Stimulated activated CD8-positive, alpha-beta memory T cell treated with anti-CD3 and anti-CD28 coated beads, Interleukin-4, amount 100 ng/mL, for 4 hours (primary cell): ENCODE measurements around the gene WRAP53.

Experiments
- DNase-seq, 2 donors: peaks; one replicate each; pipeline ENCODE4 v3.0.0-alpha.2; 2020; ENCODE audit warnings: low read depth in 2 of 2, low spot score in 1 of 2

The WRAP53 gene

DNA sequence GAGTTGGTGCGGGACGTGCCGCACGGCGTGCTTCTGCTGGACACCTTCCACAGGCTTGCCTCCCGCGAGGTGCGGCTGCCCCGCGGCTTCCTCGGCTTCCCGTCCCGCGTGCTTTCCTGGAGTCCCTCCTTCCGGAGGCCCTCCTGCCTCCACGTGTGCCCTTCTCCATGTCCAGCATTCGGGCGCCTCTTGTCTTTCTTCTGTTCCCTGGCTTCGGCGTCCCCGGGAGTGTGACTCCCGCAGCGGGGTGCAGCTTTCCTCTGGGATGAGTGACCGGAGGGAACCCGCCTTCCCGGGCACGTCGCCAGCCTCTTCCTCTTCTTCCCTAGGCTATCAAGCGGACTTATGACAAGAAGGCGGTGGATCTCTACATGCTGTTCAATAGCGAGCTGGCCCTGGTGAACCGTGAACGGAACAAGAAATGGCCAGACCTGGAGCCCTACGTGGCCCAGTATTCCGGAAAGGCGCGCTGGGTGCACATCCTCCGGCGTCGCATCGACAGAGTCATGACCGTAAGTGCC is 52.3 kb downstream of the WRAP53 start:
- no peak for DNase-seq

GRCh38 chr17:7742729-7743128 is 54.5 kb downstream of the WRAP53 start:
- no peak for DNase-seq

DNA sequence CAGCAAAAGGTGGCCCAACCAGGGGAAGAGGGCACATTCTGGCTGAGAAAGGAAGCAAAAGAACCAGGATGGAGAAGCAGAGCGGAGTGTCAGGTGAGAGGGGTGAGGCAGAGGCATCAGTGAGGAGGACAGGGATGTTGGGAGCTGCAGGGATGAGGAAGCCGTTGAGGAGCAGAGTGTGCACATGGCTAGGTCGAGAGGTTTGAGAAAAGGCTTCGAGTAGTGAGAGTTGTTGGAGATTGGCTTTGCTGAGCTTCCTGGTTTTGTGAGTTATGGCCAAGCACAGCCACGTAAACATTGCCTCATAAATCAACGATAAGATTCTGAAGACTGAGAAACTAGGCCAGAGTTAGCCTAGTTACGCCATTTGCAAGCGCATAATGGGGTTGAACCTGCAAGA is 56.1 kb downstream of the WRAP53 start:
- no peak for DNase-seq

DNA sequence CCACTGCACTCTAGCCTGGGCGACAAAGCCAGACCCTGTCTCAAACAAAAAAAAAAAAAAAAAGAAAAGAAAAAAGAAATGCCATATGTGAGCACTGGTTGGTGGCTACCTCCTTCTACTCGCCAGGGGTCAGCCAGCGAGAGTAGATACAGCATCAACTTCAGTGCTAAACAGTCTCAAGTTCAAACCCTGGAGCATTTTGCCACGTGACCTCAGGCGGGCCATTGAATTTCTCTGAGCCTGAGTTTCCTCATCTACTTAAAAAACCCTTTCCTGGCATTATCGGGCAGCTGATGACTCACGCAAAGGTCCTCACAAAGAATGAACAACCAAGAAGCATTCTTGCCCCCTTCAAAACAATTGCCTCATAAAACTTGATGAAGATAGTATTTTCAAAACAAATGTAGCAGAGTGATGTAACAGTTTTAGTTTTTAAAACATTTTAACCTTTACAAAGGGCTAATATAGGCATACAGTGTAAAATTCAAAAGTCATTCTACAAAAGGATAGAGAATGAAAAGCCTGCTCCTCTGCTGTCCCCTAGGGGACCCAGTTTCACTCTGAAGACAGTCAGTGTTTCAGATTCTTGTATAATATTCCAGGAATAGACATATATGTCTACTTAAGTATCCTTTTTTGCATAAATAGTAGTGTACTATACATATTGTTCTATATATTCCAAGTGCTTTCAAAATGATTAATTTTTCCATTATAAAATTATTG is 57.6 kb downstream of the WRAP53 start:
- DNase-seq, result no peak

- no peak for DNase-seq
Observed at GRCh38 chr17:7747635-7748071, 59.4 kb downstream of the WRAP53 start.

- no peak for DNase-seq
Observed at GRCh38 chr17:7748076-7748775, 59.9 kb downstream of the WRAP53 start.

DNA sequence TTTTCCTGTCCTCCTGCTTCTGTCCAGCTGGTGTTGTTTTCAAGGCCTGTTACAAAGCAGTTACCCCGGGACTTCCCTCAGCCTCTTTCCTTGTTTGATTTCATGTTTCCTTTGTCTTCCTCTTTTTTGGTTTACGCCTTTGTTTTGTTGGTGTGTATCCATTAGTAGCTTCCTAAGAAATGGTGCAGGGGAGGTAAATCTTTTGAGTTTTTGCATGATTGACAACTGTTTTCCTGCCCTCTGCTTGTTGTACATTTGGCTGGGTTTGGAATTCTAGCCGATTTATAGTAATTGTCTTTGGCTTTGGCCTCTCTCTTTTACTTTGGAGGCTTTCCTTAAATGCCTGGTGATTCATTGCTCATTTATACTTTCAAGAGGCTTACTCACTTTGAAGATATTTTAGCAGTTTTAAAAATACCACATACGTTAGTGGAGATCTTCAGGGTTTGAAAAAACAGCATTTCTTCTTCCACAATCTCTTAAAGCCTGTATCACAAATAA is 62.1 kb downstream of the WRAP53 start:
- no peak for DNase-seq
